Endothelial cell of umbilical vein (primary cell): ENCODE data around the gene CELA3B. TPM values are rescaled to one million over a fixed set of nuclear protein-coding genes. Genes with fewer than 3 reads are reported as not detected.

ENCODE experiments used
- BruUV-seq: library from RNA; stranded (reverse); fragments of 400-500 nt; replicated peaks from 2 replicates; lab custom pipeline; 2021; lab: Mats Ljungman, UMichigan
- CTCF ChIA-PET: fragments of 300-600, 350-600 bp; sonication (Branson Sonifier 250); formaldehyde crosslinking; loops from one replicate; lab custom pipeline; 2021; ENCODE audit warnings: antibody characterized with exemption, inconsistent platforms; lab: Charles Lee
- POLR2A ChIA-PET: fragments of 300-600, 350-600 bp; sonication (Branson Sonifier 250); formaldehyde crosslinking; loops from one replicate; lab custom pipeline; 2021; ENCODE audit warnings: antibody characterized with exemption, inconsistent platforms; lab: Charles Lee
- DNase-seq: peaks from one replicate; pipeline ENCODE4 v3.0.0-alpha.2; 2011; ENCODE audit warnings: low read depth, low spot score
- FAIRE-seq: peaks from 2 replicates; lab custom pipeline; 2011; peaks lifted over from hg19 to GRCh38; lab: Jason Lieb, UNC
- H2AFZ ChIP-seq: 2 replicates; pipeline ENCODE4 v1.6.0; 2012; ENCODE audit warnings: low read depth, low read length, control low read depth, inconsistent platforms
- H3K27ac ChIP-seq: 2 replicates; pipeline ENCODE4 v1.5.1; 2011; ENCODE audit warnings: low read depth, mild to moderate bottlenecking, control low read depth, low read length, moderate library complexity; ENCODE audit not compliant: insufficient read depth
- H3K27me3 ChIP-seq, 2 experiments: 2 replicates each; pipeline versions ENCODE4 v1.6.0 to v1.6.1; 2011; ENCODE audit warnings: low read length in 2 of 2, mixed read lengths in 1 of 2; ENCODE audit not compliant: control insufficient read depth in 2 of 2, insufficient read depth in 2 of 2
- H3K36me3 ChIP-seq, 2 experiments: 2 replicates in 1 of 2; 3 replicates in 1 of 2; pipeline ENCODE4 v1.5.1; 2011; ENCODE audit warnings: low read length in 2 of 2, mild to moderate bottlenecking in 1 of 2, moderate library complexity in 1 of 2; ENCODE audit not compliant: control insufficient read depth in 2 of 2, insufficient read depth in 2 of 2; ENCODE audit errors: extremely low read depth in 1 of 2
- H3K4me1 ChIP-seq: 3 replicates; pipeline ENCODE4 v1.5.1; 2011; ENCODE audit warnings: mild to moderate bottlenecking, low read length; ENCODE audit not compliant: control insufficient read depth, insufficient read depth; ENCODE audit errors: extremely low read depth
- H3K4me2 ChIP-seq: 2 replicates; pipeline ENCODE4 v1.6.1; 2011; ENCODE audit warnings: low read length, control low read depth, mixed read lengths; ENCODE audit not compliant: insufficient read depth
- H3K4me3 ChIP-seq, 3 experiments: fragments of 200-600 bp in 1 of 3; sonication (generic), shearing (Covaris generic) in 1 of 3; replicated peaks in 1 of 3; 2 replicates each; pipeline ENCODE4 v1.5.1; 2011 to 2016; ENCODE audit warnings: control low read depth in 3 of 3, low read length in 3 of 3, mild to moderate bottlenecking in 2 of 3, inconsistent platforms in 1 of 3, low read depth in 1 of 3, moderate library complexity in 1 of 3; ENCODE audit not compliant: insufficient read depth in 1 of 3
- H3K79me2 ChIP-seq: 2 replicates; pipeline ENCODE4 v1.6.0; 2012; ENCODE audit warnings: low read length, inconsistent platforms; ENCODE audit not compliant: control insufficient read depth, insufficient read depth
- H3K9ac ChIP-seq: replicated peaks from 2 replicates; pipeline ENCODE3; 2011; ENCODE audit warnings: low read length, control low read depth; ENCODE audit not compliant: insufficient read depth; ENCODE audit errors: extremely low read depth
- H3K9me1 ChIP-seq: replicated peaks from 3 replicates; pipeline ENCODE4 v1.6.0; 2011; ENCODE audit warnings: mild to moderate bottlenecking, low read length; ENCODE audit not compliant: control insufficient read depth, insufficient read depth; ENCODE audit errors: extremely low read depth
- H3K9me3 ChIP-seq: replicated peaks from 2 replicates; pipeline ENCODE4 v1.5.1; 2012; ENCODE audit warnings: low read length, inconsistent platforms; ENCODE audit not compliant: control insufficient read depth, insufficient read depth
- H4K20me1 ChIP-seq: replicated peaks from 2 replicates; pipeline ENCODE3; 2011; ENCODE audit warnings: mild to moderate bottlenecking, low read length; ENCODE audit not compliant: control insufficient read depth, insufficient read depth; ENCODE audit errors: extremely low read depth
- CTCF ChIP-seq, 2 donors: IDR thresholded peaks; 1 replicate in 1 of 2; 2 replicates in 1 of 2; pipeline ENCODE4 v1.5.1; 2011; ENCODE audit warnings: low read length in 2 of 2, mild to moderate bottlenecking in 2 of 2, moderate library complexity in 2 of 2, control low read depth in 1 of 2, inconsistent platforms in 1 of 2, low read depth in 1 of 2; ENCODE audit not compliant: insufficient read depth in 1 of 2; ENCODE audit errors: extremely low read depth in 1 of 2
- EZH2 ChIP-seq: IDR thresholded peaks from 2 replicates; pipeline ENCODE4 v1.6.1; 2012; ENCODE audit warnings: borderline replicate concordance, low read depth, mild to moderate bottlenecking, moderate library complexity, low read length, inconsistent platforms; ENCODE audit not compliant: severe bottlenecking
- FOS ChIP-seq: IDR thresholded peaks from 2 replicates; pipeline ENCODE4 v1.6.1; 2011; ENCODE audit warnings: mild to moderate bottlenecking, low read length, moderate library complexity, borderline replicate concordance; ENCODE audit not compliant: insufficient read depth
- GATA2 ChIP-seq: IDR thresholded peaks from 2 replicates; pipeline ENCODE4 v1.7.0; 2011; ENCODE audit warnings: low read depth, mild to moderate bottlenecking, moderate library complexity, mixed read lengths, low read length; ENCODE audit not compliant: insufficient read length, insufficient read depth
- JUN ChIP-seq: IDR thresholded peaks from 2 replicates; pipeline ENCODE4 v1.6.1; 2011; ENCODE audit warnings: borderline replicate concordance, low read depth; ENCODE audit not compliant: insufficient read length, insufficient read depth
- MAX ChIP-seq: IDR thresholded peaks from 2 replicates; pipeline ENCODE4 v1.6.1; 2011; ENCODE audit not compliant: insufficient read depth, insufficient read length
- MYC ChIP-seq: IDR thresholded peaks from one replicate; pipeline ENCODE4 v1.6.1; 2011; ENCODE audit warnings: mild to moderate bottlenecking, low read depth, low read length
- POLR2A ChIP-seq: IDR thresholded peaks from 2 replicates; pipeline ENCODE4 v1.6.1; 2012; ENCODE audit warnings: low read depth, mild to moderate bottlenecking, control low read depth, low read length
- POLR2AphosphoS5 ChIP-seq: IDR thresholded peaks from 2 replicates; pipeline ENCODE4 v1.6.1; 2012; ENCODE audit warnings: low read depth, mild to moderate bottlenecking, control low read depth, low read length, moderate library complexity; ENCODE audit not compliant: insufficient read depth
- dilution Hi-C: fragments of 300-500 bp; cut with MboI; formaldehyde crosslinking; loops from one replicate; pipeline ENCODE4 v1.15.0; 2019; ENCODE audit warnings: low sequenced_read_pairs; ENCODE audit not compliant: extremely low pct_ligation_motif_present
- intact Hi-C: fragments of 100-400 bp; cut with micrococcal nuclease; formaldehyde crosslinking; loops from one replicate; pipeline ENCODE4 v1.10.0; 2022
- polyA plus RNA-seq, 4 experiments: library from polyadenylated mRNA; depleted of rRNA in 3 of 4; stranded (reverse) in 3 of 4; unstranded in 1 of 4; fragments of >200 nt; gene quantifications; 2 replicates each; pipeline versions ENCODE4 v1.2.1 to v1.2.3, GENCODE V29; 2011 to 2012; ENCODE audit warnings: missing spikeins in 1 of 4
- total RNA-seq: library from RNA; stranded (reverse); gene quantifications from 2 replicates; pipeline ENCODE4 v1.2.3, GENCODE V29; 2021

The CELA3B gene
- total and polyA plus RNA-seq, 2 donors (not counting 3 experiments of a cell fraction or from before 2014, with no cell fraction given): 0.32 TPM; not detected in 1

GRCh38 chr1:21950734-21951133 is 26.1 kb upstream of the CELA3B start:
- Histone ChIP-seq H4K20me1 (no peaks in the 10 kb centered on the region), H2AFZ (no peak overlapping the region), H3K9me3 (no peaks in the 10 kb centered on the region), H3K79me2 (no peaks in the 10 kb centered on the region), H3K9me1 (no peaks in the 10 kb centered on the region), H3K4me2 (no peak overlapping the region), H3K27ac (no peak overlapping the region), H3K4me1 (peaks cover 13% of the 10 kb centered on the region), H3K9ac (no peak overlapping the region), H3K4me3 (no peak overlapping the region), H3K36me3 (no peaks in the 10 kb centered on the region), H3K27me3 (no peaks in the 10 kb centered on the region)
- ChIA-PET POLR2A (no interaction called here), CTCF (interaction anchor here (1.3 to 2.0 kb wide), 2 partner anchors 11 to 12 kb away, joined by 4 to 5 read pairs; no protein-coding TSS in a partner anchor)
- no peak for TF ChIP-seq JUN
- TF ChIP-seq FOS: no peak
- TF ChIP-seq GATA2: no peak
- no peak for TF ChIP-seq EZH2
- TF ChIP-seq CTCF (IDR thresholded peaks at IDR 0.05; ENCODE audit: extremely low read depth in 1 of 2, insufficient read depth in 1 of 2, low read depth in 1 of 2, low read length in 2 of 2): no peak
- TF ChIP-seq MAX: no peak
- no peak for TF ChIP-seq POLR2AphosphoS5
- TF ChIP-seq POLR2A: no peak
- no peak for TF ChIP-seq MYC
- no peak for FAIRE-seq
- dilution Hi-C loops: no loop called here
- no peak for DNase-seq
- intact Hi-C loops: no loop called here
- BruUV-seq: no TSS peak
